HG03280 (cell line): ENCODE results near the gene AREG.

Experiments
- ATAC-seq: cut with Tn5 transposase; IDR thresholded peaks from one replicate; pipeline ENCODE4 v1.9.1; 2021; ENCODE audit warnings: mild to moderate bottlenecking, moderate library complexity; ENCODE audit not compliant: unreplicated experiment

AREG gene

DNA sequence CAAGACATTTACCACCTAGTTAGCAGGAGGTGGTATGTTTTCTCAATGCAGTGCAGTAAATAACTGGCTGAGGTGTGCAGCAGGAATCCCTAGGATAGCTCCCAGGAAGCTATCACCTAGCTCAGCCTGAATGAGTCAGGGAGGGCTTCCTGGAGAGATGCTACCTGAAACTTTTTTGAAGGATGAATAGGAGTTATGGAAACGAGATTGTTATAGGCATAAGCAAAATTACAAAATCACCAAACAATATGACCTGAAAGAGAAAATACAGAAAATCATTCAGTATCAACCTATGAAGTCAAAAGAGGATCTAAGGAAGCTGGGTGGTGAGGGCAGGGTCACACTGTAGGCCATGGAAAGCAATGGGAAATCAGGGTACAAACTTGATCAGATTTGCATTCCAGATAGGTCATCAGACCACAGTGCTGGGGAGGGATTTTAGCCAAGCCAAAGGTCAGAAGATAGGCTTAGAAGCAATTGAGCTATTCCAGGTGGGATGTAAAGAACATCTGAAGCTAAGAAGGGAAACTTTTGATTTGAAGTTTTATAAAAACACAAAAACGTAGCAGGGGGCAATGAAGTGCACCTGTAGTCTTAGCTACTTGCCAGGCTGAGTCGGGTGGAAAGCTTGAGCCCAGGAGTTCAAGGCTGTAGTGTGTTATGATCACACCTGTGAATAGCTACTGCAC, 11.3 kb downstream of the AREG start:
- no peak for ATAC-seq

DNA sequence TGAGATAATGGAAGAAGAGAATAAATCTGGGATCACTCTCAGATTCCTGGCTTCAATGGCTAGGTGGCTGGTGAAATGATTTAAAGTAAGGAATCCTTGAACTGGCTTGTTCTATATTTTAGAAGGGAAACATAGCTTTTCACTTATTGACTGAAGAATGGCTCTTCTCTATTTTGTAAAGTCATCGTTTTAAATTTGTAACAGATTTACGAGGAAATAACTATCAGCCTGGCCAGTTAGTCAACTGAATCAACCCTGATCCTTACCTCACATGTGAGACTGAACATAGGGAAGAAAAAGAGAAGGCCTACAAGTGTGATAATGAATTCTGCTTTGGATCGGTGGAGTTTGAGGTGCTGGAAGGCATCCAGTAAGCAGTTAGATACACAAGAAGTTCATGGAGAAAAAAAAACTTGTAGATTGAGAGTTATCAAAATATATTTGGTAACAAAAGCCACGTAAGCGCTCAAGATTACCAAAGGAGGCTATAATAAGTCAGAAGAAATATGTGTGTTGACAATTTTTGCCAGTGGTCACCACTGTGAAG, 12.0 kb downstream of the AREG start:
- ATAC-seq: no peak

DNA sequence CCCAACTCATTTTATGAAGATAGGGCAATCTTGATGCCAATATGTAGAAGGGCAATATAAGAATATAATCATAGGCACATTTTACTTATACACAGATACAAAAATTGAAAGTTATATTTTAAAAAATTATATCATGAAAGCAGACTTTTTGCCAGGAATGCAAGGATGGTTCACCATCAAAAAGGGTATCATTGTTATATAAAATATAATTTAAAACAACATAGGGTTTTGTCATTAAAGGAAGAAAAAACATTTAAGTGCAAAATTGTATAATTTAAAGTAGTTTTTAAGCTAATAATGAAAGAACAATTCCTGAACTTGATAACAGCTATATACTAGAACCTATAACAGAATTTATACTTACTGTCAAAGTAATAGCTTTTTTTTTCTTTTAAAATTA, 15.9 kb downstream of the AREG start:
- ATAC-seq: no peak

DNA sequence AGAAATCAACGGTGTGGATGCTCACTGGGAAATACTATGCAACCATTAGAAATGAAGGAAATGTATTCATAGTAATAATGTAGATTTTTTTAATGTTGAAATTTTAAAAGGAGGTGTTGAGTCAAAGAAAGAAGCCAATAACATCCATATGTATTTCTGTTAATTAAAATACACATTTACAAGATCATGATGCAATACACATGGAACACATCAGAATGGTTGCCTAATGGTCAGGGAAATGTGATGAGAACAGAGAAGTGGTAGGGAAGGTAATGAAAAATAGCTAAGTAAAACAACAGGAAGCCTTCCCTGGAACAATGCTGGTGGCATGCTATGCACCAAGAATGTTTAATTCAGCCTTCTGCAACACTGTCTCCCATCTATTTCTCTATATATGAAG, 18.2 kb downstream of the AREG start:
- ATAC-seq: no peak

DNA sequence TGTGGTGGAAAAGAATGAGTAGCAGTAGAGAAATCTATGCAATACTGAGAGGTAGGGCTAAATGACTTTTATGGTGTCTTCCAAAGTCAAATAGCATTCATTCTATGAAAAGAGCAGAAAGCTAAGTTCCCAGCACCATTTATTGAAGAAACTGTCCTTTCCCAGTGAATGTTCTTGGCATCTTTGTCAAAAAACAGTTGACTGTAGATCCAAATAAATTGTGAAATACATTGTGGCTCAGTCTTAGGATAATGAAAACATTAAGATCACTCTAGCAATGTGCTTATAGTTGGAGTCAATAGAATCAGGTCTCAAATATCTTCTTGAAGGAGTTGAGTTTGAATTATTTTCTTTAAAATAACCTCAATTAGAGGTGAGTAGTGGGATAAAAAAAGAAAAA, 19.4 kb downstream of the AREG start:
- no peak for ATAC-seq

DNA sequence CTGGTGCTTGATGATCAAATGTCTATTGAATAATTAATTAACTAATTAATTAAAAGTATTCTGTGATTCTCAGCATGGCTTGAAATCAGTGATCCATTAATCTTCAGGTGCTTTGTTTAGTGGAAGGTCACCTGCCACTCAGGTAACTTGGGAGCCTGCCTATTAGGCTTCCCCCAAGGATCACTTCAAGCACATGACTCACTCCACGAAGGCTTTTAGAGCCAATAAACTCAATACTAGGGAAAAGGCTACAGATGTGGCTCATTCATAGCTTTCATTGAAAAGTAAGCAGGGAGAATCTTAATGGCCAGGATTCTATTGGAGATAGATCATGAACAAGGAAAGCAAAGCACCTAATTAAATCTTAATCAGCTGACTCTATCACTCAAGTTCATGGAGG, 21.3 kb downstream of the AREG start:
- ATAC-seq: no peak

DNA sequence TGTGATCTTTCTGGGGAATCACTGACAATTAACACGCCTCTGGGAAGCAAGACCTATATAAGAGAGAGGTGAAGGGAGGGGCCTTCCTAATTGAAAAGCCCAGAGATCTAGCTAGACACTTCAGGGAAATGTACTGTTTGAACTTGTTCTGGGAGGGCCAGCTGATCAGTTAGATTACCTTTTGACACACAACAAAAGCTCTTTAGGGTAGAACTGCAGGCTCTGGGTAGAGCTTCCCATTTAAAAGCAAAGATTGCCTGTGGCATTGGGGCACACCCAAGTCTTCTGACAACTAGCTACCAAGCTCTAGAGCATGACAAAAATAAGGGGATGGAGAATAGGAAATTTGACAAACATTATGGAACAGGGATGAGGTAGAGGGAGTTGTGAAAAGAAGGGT, 26.3 kb downstream of the AREG start:
- no peak for ATAC-seq

DNA sequence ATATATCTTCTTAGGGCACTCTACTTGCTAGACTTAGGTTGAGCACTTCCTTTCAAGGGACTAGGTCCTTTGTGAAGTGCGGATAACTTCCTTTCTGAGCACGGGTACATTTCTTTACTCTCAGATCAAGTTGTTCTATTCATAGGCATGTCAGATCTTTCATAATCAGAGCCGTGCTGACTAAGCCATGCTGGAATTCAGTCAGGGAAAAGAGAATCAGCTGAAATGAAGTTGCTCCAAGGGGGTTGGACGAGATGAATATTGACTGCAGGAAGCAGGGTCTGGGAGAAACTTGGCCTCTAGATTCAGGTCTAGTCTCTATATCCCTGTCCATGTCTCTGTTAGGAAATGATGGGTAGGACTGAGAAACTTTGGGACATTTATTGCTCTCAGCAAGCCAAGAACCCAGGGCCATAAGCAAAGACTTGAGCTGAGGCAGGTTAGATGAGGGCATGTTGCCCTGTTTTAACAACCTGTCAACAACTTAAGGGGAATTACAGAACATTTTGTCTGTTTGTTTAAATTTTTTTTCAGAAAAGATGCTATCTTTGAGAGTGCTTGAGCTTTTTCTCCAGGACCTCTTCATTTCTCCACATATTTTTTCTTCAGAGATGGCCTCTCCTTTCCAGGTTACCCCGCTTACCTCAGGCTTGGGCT, 28.3 kb downstream of the AREG start:
- ATAC-seq: no peak

DNA sequence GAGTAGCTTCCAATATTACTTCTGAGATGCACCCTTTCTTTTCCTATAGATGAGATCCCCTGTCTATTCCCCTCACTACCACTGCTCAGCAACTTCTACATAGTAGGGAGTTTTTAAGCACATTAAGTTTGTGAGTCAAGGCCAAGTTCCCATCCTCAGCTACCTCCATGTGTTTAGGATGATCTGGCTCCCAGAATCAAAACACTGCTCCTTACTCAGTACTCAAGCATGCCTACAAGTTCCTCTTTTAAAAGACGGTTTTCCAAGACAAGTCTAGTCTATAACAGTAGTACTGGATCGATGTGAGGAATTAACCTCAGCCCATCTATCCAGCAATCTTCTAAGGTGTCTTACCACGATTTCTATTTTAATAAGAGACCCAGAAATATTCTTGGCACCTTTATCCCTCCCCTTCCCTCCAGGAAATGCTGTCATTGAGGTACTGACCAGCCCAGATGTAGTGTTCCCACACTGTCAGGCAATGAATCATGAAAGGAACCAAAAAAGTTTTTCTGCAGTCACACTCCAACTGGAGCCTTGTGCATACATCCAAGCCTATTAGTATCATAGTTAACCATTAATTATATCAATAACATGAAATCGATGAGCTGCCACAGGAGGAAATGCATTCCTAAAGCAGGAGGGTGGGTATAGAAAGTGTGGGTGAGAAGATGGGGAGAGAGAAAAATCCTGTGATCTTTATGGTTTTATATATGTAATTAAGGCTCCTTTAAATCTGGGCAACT, 29.6 kb downstream of the AREG start:
- ATAC-seq: no peak

DNA sequence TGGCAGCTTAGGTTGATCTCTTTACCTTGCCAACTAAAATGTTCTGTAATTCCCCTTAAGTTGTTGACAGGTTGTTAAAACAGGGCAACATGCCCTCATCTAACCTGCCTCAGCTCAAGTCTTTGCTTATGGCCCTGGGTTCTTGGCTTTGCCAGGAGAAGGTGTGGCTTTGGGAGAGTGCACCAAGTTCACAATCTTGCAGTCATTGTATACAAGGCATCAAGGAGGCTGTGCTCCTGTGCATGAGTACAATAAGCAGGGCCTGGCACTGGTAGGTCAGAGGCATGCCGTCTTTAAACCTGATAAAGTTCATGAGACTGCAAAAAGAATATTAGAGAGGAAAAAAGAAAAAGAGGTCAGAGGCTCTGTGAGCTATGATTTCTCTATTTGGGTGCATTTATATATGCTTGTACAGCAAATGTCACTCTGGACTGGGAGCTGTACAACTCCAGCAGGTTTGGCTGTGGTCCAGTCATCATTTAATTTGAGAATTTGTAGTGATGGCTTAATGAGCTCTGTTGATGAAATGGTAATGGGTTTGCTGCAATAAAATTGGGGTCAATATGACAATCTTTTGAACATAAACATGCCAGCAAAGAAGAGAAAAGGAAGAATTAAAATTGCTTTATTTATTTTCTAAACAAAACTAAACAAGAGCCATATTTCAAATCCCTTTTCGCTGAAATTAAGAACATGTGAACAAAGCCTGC, 30.3 kb downstream of the AREG start:
- ATAC-seq: no peak

DNA sequence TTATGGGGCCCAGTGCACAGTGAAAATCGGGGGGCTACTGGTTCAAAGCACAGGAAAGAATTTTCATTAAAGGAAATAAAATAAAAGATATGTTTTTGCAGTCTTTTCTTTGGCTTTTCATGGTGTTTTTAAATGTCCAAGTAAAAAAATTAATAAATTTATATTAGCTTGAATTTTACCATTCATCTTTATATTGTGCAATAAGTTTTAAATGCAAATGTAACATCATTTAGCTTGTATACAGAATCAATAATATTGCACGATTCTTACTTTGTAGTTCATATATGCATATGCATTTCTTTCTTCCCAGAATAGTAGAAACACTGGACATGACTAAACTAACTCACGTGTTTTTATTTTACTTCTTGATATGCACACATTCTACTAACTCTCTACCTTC, 31.0 kb downstream of the AREG start:
- no peak for ATAC-seq

DNA sequence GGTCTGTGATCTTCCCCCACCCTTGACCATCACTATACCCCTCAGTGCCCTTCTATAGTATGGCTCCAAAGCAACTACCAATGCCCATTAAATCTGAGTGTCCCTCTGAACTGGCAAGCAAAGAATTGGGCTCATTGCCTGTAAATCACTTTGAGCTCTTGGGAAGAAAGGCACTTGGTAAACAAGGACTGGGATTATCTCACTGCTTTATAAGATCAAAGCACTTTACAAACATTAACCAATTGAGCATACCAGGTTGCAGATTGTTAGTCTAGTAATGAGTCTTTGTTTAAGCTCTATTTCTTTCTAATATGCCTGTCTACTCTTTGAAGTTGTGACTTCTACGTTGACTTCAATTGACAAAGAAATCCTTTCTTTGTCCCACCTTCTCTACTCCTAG, 34.1 kb downstream of the AREG start:
- ATAC-seq: no peak

DNA sequence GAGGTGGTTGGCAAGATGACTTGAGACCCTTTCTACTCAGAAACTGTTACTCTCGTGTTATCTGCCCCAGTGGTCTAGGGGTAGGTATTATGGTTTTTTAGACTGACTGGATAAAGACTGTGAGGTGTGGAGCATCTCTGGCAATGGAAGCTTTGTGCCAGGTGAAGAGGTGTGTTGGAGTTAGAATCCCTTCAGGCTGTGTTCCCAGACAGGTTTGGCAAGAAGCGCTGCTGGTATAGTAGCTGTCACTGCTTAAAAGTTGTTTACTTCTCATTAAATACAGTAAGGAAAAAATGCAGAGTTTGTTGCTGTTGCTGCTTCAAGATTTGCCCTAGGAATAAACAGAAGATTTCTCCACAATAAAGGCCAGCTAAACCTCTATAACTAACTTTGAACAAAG, 35.3 kb downstream of the AREG start:
- no peak for ATAC-seq

DNA sequence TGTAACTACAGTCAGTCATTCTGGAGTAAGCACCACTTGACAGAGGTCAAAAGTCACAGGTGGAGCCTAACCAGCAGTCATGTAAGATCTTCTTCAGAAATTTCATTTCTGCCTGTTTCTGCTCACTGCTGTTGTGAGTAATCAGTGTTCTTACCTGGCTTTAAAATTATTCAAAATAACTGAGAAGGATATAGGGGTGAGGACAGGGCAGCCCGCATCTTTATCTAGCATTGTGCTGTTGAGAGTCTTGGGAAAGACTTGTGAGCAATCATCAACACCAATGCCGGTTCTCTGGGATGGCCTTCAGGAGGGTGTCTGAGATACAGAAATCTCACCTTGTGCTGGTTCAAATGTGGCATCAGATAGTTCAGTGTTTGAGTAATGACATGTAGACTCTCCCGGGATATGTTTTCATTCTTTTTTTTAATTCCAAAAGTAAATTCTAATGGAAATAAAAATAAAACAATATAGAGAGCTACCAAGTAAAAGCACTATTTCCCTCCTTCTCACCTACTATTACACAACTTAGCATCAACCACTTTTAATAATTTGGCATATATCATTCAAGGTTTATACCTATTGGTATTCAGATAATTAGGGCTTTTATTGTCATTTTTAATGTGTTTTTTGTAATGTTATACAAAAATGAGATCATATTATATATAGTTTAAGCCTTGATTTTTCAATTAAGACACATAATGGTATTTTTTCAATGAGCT, 37.1 kb downstream of the AREG start:
- ATAC-seq: no peak

DNA sequence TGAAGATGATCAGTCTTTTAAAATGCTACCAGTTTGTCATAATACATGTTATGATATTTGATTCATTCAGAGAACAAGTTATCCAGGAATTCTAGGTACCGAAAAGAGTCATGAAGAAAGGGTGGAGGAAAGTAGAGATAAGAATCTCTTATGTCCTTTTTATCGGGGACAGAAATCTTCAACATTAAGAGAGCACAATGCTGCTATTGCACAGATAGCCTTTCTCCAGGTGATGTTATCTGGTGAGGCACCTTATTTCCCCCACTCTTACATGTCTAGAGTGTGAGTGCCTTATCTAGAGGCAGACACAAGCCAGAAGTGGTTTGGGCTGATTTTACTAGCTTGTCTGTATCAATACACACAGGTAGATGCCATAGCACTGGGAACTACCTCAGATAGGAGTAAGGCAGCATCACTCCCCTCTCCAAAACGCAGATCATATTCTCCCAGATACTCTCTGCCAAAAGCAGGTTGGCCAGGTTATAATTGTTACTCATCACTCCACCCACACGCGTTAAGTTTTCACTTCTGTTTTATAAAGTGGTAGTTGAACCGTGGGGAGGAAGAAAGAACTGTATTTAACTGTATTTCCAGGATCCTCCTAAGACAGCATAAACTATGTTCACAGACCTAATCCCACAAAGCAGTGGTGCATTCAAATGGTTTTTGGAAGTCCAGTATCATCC, 38.4 kb downstream of the AREG start:
- no peak for ATAC-seq

DNA sequence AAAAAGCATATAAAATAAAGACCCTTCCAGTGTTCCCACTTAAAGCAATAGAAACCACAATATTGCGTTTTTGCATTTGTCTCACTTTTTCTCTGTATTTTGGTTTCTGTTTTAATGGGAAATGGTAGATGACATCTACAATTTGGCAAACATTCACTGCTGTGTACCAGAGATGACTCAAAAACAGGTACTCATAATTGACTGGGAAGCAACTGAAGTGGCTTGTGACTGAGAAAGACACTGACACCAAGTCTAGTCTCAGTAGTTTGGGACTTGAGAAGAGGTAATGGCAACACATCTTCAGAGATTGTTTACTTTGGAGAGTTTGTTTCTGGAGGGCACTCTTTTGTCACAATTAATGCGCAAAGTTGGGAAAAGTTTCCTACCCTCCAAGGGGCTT, 42.0 kb downstream of the AREG start:
- ATAC-seq: no peak

DNA sequence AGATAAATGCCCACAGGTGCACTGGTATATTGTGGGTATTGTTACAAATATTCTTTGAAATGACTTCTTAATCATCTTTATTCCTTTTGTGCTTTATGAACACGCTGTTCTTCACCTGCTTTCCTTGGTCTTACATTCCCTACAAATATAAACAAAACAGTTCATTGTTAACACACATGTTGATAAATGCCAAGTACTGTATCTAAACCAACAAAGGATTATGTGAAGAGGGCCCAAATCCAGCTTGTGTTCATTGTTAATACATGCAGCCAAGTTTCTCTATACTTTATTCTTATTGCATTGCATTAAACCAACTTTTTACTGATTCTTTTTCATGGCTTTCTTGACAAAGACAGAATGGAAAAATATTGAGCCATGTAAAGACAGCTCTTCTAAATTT, 42.8 kb downstream of the AREG start:
- ATAC-seq: no peak

DNA sequence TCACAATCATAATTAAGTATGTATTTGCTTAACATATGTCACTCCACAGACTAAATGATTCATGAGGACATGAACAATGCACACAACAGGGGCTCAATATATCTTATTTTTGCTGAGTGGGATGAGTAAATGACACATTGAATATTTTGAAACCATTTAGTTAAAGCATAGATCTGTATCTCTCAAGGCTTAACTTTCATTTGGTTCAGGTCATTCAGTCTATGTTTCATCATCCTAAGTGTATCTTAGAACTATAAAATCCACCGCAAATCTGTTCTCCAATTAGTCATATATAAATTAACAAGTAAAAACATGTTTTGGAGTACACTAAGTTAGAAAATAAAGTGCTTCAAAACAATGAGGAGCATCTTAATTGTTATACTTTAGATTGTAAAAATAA, 45.8 kb downstream of the AREG start:
- ATAC-seq: no peak

DNA sequence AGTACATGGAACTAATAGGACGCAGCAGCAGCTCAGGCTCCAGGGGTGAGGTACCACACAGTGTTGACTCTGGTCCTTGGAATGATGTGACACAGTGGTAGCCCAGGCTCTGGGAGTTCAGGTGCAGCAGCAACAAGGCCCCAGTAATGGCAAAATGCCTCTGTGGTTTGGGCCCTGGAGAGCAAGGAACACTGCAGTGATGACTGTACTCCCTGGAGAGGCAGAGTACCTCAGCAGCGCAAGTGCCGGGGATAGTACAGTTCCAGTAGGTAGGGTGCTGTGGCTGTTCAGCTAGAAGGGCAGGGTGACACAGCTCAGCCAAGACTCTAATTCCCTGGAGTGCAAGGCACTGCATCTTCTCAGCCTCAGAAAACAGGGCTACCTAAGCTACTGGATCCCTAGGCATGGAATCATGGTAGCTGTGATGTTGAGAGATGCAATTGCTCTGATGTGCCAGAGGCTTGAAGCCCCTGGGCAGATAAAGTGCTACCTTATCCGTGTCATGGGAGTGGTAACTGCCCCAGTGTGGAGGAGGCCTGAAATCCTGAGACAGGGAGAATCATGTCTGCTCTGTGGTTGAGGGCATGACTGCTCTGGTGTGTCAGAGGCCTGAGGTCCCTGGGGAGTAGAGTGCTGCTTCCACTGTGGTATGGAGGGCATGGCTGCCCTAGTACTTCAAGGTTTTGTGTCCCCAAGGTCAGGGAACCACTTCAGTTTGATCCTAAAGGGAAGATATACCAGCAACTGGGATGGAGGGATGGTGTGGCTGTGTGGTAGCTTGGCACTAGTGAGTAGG, 55.2 kb downstream of the AREG start:
- no peak for ATAC-seq
